Measurements from ENCODE around the gene TENT4A.

Gene TENT4A

GRCh38 chr5:6674886-6675285 lies 38.3 kb upstream of the TENT4A start:
- H3K4me3 ChIP-seq (ENCODE audit: low read depth, low read length): no peak overlapping the region
- TF ChIP-seq CTCF (IDR thresholded peaks at IDR 0.05; ENCODE audit: insufficient read depth, low read depth, low read length, missing control alignments): no peak

DNA sequence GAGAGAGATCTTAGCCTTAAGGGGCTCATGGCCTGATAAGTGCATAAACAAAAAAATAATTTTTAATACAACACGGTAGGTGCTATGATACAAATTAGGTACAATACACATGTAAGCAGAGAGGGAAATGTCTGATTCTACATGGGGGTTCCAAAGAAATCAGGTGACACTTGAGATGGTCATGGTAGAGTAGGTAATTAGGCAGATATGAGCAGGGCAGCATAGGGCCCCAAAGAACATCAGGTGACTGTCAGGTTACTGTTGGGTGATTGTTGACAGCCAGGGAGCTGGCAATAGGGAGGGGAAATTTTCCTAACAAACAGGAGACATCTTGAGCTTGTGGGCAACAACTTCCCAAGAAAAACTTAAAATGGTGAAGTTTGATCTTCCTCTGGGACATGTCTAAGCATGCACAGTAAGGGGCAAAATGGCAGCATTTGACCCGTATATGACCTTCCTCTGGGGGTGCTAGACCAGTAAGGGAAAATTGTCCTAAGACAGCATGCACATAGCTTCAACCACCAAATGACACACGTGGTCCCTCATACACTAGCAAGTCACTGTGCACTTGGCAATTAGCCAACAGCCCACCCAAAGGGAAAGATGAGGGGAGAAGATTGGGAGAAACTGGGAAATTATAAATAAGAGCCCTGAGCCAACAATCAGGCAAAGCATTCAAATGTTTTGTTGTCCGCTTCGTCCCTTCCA lies 37.3 kb upstream of the TENT4A start:
- no peak overlapping the region for H3K4me3 ChIP-seq (ENCODE audit: low read depth, low read length)
- TF ChIP-seq CTCF (IDR thresholded peaks at IDR 0.05; ENCODE audit: insufficient read depth, low read depth, low read length, missing control alignments): no peak
- DNase-seq (ENCODE audit: low read depth): no peak

More at GRCh38 chr5:6674886-6675285, 38.3 kb upstream of the TENT4A start:
- DNase-seq (ENCODE audit: low read depth): no peak

- no peak for TF ChIP-seq CTCF (IDR thresholded peaks at IDR 0.05; ENCODE audit: insufficient read depth, low read depth, low read length, missing control alignments)
- no peak overlapping the region for H3K4me3 ChIP-seq (ENCODE audit: low read depth, low read length)
- no peak for DNase-seq (ENCODE audit: low read depth)
These were observed 36.5 kb upstream of the TENT4A start for GRCh38 chr5:6676702-6677101.

DNA sequence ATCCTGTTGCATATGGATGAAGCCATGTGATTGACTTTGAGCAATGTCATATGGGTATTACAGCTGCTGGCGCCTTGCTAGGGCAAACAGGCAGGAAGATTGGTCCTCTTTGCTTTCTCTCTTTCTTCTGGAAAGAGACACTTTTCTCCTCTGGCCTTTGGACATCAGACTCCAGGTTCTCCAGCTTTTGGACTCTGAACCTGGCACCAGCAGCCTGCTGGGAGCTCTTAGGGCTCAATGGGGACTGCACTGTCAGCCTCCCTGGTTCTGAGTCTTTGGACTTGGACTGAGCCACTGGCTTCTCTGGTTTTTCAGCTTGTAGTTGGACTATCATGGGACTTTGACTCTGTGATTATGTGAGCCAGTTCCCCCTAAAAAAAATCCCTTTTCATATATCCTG lies 34.8 kb upstream of the TENT4A start:
- H3K4me3 ChIP-seq (ENCODE audit: low read depth, low read length): no peak overlapping the region
- DNase-seq (ENCODE audit: low read depth): no peak
- no peak for TF ChIP-seq CTCF (IDR thresholded peaks at IDR 0.05; ENCODE audit: insufficient read depth, low read depth, low read length, missing control alignments)

GRCh38 chr5:6680922-6681321 lies 32.3 kb upstream of the TENT4A start:
- TF ChIP-seq CTCF (IDR thresholded peaks at IDR 0.05; ENCODE audit: insufficient read depth, low read depth, low read length, missing control alignments): no peak
- DNase-seq (ENCODE audit: low read depth): no peak
- H3K4me3 ChIP-seq (ENCODE audit: low read depth, low read length): no peak overlapping the region

- DNase-seq (ENCODE audit: low read depth): no peak
These were observed 31.6 kb upstream of the TENT4A start for GRCh38 chr5:6681682-6682081.

More at GRCh38 chr5:6681682-6682081, 31.6 kb upstream of the TENT4A start:
- no peak for TF ChIP-seq CTCF (IDR thresholded peaks at IDR 0.05; ENCODE audit: insufficient read depth, low read depth, low read length, missing control alignments)
- H3K4me3 ChIP-seq (ENCODE audit: low read depth, low read length): no peak overlapping the region

Measured in GM12865 (cell line).